Suppressor macrophage treated with lipopolysaccharide for 4 hours (primary cell): ENCODE measurements around the gene ABO.
"Not testable (repeated sequence)": the region's sequence is repeated elsewhere in the genome, so short reads cannot be mapped to it uniquely, and the experiment has no call there.

Experiments
- DNase-seq: peaks from one replicate; pipeline ENCODE4 v3.0.0-alpha.2; 2020

The ABO gene

GRCh38 chr9:133223159-133223756, 51.7 kb downstream of the ABO start:
- not testable (repeated sequence) for DNase-seq

- not testable (repeated sequence) for DNase-seq
These were observed 53.0 kb downstream of the ABO start for GRCh38 chr9:133221994-133222393.

- DNase-seq: no peak
These were observed 53.7 kb downstream of the ABO start for GRCh38 chr9:133221177-133221809.

GRCh38 chr9:133218049-133218975, 56.7 kb downstream of the ABO start:
- DNase-seq: not testable (repeated sequence)

GRCh38 chr9:133217333-133217988, 57.5 kb downstream of the ABO start:
- DNase-seq: not testable (repeated sequence)

GRCh38 chr9:133214276-133214675, 60.7 kb downstream of the ABO start:
- DNase-seq: not testable (repeated sequence)

- DNase-seq: no peak
These were observed 64.4 kb downstream of the ABO start for GRCh38 chr9:133210609-133211008.

GRCh38 chr9:133210202-133210532, 64.8 kb downstream of the ABO start:
- DNase-seq: no peak

- not testable (repeated sequence) for DNase-seq
These were observed 65.4 kb downstream of the ABO start for GRCh38 chr9:133209327-133210201.

GRCh38 chr9:133208880-133209300, 66.1 kb downstream of the ABO start, which contains the start of gene OBP2B:
TSS of gene OBP2B (minus strand) at chr9:133209250. CDS start at chr9:133209199, 51 bp downstream.
- DNase-seq: not testable (repeated sequence)

- not testable (repeated sequence) for DNase-seq
These were observed 66.7 kb downstream of the ABO start for GRCh38 chr9:133208171-133208879.

GRCh38 chr9:133207540-133208170, 67.3 kb downstream of the ABO start:
- no peak for DNase-seq

- no peak for DNase-seq
These were observed 67.9 kb downstream of the ABO start for GRCh38 chr9:133207021-133207531.

- DNase-seq: no peak
These were observed 68.7 kb downstream of the ABO start for GRCh38 chr9:133205996-133206931.

- not testable (repeated sequence) for DNase-seq
These were observed 69.5 kb downstream of the ABO start for GRCh38 chr9:133205481-133205887.
